ENCODE results near the gene ADGRB3.

ADGRB3 gene

DNA sequence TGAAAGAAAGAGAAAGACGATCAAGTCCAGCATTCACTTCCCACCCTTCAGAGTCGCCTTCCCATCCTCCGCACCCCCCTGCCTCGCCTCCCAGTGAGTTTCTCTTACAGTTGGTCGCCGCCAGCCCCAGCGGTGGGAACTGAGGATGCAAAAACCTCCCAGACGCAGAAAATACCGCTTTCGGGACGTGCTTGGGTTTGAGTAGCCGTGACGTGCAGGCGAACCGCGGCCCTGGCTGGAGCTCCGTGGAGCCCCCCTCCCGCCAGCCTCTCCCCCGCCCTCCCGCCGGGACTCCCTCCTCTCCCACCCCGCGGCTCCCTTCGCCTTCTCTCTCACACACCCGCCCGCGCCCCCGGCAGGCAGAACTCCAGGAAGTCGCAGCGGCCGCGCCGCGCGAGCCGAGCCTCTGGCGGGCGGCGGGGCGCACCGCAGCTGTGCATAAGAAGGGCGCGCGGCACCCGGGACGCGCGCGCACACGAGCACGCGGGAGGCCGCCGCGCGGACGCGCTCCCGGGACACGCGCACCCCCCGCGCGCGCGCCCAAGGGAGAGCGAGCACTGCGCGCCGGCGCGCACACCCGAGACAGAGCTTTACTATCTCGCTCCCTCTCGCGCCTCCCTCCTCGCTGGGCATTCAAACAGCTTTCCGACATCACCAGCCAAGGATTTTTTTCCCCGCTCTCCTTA is at the start of gene ADGRB3:
Gene ADGRB3 (plus strand): TSS at position 557 of the 686 bp plus-strand sequence. CDS start 3,394 bp downstream, outside the sequence.
- DNase-seq: peak; percentile 44

DNA sequence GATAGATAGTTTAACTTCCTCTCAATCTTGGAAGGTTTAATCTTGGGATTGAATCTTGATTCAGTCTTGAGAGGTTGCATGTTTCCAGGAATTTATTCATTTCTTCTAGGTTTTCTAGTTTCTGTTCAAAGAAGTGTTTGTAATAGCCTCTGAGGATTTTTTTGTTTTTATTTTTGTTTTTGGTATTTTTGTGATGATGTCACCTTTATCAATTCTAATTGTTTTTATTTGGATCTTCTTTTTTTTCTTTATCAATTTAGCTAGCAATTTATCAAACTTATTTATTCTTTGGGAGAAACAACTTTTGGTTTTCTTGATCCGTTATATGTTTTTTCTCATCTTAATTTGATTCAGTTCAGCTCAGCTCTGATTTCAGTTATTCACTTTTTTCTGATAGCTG is 41.5 kb upstream of the ADGRB3 start:
- DNase-seq: no peak

DNA sequence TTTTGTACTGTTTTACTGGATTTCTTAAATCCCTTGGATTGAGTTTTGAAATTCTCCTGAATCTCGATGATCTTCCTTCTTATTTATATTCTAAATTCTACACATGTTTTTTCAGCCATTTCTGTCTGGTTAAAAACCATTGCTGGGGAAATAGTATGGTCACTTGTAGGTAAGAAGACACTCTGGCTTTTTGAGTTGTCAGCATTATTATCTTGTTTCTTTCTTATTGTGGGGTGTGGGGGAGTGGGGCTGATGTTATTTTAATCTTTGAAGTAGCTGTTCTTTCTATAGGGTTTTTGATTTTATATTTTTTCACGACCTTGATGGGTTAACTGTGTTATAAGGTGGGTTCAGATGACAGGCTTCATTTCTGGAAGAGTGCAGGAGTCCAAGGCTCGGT is 37.4 kb upstream of the ADGRB3 start:
- DNase-seq: no peak

DNA sequence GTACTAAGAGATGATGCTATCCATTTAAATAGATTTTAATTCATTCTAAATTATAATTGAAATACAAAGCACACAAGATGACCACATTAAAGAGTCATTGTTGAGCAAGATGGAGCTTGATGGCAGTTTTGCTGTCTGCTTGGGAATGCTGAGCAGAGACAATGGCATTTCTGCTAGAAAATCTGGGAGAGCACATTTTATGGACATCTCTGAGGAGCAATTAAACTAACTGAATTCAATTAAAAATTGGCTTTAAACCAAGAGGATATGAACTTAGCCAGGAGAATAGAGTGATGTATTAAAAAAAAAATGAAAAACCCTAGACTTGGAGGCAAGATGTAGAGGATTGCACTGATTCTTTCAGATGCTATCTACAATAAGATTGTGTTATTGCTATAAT is 19.1 kb upstream of the ADGRB3 start:
- no peak for DNase-seq

DNA sequence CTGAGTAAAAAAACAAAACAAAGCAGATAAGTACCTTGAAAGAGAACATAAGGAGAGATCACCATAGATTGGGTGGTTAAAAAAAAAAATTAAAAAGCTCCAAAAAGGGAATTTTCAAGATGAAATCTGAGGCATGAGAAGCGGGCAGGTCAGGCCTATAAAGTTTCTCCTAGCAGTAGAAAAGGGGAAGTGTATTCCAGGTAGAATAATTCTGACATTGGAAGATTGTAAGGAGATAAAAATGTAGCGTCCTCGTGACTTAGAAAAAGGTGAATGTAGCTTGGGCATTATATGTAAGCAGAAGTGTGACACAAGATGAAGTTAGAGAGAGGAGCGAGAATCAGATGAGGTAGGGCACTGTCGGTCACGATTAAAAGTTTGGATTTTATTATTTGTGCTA is 9.1 kb upstream of the ADGRB3 start:
- DNase-seq: no peak

DNA sequence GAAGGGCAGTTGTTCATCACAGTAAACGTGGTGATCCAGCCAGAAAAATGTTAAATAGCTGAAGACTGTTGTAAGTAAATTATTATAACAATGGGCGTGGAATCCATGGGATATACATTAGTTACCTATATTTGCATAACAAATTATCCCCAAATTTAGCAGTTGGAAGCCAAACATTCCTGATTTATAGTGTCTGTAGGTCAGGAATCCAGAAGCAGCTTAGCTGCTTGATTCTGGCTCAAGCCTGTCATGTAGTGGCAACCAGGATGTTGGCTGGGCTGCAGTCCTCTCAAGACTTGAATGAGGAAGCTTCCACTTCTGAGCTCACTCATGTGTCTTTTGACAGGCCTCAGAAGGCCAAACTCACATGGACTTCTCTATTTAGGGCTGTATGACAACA is 6.9 kb upstream of the ADGRB3 start:
- no peak for DNase-seq

DNA sequence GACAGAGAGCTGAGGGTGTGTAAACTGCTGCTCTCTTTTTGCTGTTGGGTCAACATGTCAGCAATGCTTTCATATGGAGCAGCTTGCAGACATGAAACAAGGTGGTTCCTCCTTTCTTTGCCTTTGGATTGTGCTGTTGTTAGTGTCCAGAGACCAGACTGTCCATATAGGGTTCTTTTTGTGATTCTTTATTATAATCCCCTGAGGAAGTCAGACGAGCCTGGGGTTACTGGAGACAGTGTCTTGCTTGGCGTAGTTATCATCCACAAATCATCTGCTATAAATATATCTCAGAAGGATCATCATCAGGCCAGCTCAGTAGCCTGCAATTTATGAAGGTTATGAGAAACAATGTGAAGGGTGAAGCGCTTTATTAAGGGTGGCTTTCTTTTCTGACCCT is 2.3 kb upstream of the ADGRB3 start:
- no peak for DNase-seq

DNA sequence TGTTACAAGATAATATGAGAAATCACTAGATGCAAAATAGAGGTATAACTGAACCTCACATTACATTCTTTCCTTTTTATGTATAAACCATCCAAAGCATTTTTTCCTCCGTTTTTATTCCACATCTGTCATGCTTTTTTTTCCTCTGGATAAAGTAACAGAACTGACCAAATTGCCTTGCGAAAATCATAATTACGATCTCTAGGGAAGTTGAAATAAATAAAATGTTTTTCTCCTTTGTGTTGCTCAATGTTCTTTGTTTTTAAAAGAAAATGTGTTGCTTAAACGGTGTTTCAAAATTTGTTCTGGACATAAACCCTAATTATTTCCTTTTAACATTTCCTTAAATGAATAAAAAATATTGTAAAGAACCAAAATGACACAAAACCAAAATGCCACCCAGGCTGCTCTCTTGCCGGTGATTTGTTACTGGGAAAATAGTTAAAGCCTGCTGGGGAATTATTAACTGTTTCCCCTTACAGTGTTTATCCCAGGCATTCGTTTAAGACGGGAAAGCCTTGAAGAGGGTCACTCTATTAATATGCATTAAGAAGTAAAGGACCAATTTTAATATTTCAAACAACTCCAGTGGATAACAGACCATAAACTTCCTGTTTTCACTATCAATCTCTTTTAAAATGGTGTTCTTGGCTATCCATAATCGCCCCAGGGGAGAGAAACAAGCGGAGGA is 1.7 kb upstream of the ADGRB3 start:
- no peak for DNase-seq

DNA sequence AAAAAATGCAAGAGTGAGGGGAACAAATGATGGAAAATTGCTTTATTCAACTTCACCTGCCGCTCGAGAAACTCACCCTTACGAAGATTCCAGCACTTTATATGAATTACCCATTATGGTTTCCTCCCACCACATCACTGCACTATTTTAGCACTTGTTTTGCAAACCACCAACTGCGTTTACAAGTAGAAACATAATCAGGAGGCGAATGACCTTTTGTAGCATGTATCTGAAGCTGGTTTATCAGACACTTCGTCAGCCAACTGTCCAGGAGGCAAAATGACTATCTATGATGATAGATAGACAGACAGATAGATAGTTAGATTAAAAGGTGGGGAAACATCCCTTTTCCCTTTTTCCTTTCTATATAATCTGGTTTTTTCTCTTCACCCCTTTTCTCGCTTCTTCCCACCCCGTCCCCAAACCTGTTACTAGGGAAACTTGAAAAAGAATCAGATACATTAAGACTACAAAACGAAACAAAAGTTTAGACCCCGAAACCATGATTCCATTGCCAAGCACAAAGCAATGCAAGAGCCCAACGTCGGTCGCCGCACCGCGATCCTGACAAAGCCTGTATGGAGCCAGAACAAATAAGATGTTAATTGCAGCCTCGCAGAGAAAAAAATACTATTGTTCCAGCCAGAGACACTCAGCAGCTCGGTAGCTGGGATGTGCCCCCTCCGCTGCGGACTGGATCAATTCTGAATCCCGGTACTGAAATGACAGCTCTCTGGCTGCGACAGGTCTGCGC is 933 bp upstream of the ADGRB3 start:
- no peak for DNase-seq

DNA sequence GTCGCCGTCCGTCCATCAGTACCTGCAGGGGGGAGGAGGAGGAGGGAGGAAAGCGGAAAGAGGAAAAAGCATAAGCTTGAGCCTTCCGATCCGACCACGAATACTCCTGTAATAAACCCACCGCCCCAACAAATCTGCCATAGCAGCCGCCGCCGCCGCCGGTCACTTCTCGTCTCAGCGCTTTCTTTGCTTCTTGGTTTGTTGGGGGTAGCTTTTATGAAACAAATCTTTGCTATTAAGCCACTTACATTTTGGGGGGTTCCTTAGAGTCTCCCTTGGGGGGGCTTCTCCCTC is 277 bp downstream of the ADGRB3 start:
- no peak for DNase-seq

DNA sequence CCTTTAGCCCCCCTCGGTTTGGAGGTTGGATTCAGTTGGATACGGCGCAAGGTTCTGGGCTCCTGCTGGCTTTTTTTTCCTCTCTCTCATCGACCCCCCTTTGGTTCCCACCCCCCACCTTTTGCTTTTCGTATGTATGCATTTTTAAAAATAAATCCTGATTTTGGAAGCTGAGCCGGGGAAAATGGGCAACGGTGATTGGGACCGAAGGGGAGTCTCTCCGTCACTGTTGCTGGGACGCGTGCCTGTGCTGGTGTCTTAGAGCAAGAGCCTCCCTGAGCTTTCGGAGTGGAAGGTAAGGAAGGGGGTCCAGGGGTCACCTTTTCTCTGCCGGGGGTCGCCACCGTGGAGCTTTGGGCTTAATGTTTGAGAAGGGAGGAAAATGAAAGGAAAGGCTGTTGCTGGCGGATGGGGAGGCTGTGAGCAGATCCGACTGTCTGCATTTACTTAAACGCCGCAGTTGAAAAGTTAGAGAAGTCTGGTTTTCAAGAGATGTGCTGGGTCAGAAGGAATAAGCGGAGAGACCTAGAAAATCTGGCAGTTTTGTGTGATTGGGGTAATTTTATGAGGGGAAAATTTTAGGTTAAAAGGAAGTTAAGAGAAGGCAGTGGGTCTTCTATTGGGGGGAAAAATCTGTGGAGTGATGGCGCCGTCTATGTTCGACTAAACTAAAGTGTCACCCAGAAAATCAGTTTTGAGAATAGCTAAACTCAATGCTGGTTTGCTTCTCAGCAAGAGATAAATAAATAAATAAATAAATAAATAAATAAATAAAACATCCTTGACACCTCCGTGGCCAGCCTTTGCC is 828 bp downstream of the ADGRB3 start:
- DNase-seq: peak; percentile 6

DNA sequence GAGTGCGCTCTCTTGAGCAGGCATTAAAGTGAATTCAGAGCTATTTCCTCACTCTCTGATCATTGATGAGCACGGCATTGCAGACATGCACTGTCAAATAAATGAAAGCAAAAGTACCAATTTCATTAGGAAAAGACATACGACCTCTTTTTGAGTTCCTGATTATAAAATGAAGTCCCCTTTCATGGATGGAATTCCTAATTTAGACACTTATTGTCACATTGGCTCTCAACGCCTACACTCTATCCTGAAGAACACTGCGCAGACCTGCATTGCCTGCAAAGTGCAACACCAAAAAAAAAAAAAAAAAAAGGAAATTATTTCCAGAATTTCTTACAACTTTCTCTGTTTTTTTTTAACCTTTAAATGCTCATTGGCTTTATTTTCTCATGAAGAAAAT is 1.6 kb downstream of the ADGRB3 start:
- no peak for DNase-seq

DNA sequence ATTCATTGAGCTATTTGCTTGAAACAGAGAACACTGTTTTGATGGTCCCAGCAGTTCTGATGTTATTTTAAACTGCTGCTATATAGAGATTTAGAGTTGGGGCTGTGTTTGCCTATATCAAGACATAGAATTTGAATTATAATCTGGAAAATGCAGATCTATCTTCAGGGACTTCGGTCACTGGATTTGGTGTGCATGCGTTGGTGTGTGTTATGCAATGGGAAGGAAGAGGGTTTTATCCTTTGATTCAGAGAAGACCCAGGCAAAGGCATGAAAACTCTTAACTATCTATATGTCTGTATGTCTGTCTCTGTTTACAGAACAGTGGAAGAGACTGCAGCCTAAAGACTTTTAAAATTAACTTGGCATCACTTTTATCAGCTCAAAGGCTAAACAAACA is 2.0 kb downstream of the ADGRB3 start:
- no peak for DNase-seq

DNA sequence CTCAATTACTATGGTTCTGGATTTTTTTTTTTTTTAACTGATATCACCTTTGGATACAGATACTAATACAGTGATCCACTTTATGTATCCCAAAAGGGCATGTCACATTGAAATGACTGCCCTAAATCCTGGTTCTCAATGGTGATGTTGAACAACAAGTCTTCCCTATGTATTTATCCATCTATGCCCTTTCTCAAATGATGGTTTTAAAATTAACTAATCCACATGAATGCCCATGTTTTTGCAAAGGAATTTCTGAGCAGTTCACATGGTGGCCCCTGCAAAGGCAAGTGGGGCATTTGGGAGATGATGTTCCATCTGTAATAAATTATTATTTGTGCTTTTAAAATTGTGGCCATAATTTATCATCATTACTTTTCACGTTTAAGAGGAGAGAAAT is 2.7 kb downstream of the ADGRB3 start:
- DNase-seq: no peak

DNA sequence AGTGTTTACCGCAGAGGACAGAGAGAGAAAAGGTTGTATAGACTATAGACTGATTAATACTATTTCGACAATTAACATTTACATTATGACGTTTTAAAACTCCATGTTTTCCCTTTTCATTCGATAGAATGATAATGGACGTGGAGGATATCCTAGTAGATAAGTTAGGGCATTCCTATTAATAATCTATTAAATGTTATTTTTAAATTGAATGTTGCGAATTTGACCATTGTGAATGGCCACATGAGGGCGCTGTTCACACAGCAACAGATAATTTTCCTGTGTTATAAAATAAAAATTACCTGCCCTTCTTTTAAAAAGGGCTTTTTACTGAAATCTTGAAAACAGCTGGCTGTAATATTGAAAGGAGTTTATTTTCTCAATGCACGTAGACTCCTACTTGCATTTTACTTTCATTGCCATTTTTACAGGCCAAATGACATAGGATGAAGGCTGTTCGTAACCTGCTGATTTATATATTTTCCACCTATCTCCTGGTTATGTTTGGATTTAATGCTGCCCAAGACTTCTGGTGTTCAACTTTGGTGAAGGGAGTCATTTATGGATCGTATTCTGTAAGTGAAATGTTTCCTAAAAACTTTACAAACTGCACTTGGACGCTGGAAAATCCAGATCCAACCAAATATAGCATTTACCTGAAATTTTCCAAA is 3.3 kb downstream of the ADGRB3 start:
- peak; percentile 46 for DNase-seq

DNA sequence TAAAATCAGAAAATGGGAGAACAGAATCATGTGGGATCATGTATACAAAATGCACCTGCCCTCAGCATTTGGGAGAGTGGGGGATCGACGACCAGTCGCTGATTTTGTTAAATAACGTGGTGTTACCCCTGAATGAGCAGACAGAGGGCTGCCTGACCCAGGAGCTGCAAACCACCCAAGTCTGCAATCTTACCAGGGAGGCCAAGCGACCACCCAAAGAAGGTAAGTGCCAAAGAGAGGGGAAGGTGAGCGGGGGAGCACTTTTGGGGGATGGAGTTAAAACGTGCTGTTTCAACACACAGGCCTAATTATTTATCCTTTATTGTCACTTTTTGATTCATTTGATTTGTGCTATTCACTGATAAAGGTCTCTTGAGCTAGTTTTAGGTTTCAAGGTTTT is 4.1 kb downstream of the ADGRB3 start:
- no peak for DNase-seq

DNA sequence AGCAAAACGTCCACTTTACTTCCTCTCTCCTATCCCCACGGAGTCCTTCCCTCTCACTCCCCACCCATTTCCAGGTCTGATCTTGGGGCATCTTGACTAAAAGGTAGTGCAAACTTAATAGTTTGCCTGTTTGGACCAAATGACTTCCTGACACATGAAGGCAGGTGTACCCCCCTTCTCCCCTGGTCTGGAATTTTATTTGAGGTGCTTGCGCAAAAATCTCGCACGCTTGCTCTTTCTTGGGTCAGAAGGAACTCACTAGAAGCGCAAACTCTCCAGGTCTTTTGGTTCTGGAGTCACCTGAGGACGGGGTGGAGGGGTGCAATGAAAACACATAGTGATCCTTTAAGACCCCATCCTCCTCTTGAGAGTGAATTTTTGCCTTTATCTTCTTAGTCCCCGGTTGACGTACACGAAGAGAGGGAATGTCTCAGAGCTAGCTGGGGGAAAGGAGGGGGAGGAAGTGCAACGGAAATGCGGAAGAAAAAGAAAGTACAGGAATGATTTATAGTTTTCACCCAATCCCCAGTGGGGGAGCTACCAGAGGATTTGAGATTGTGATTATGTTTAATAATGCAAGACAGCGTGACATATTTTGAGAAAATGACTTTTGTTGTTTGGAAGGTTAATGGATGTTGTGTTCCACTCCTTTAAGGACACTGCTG is 4.9 kb downstream of the ADGRB3 start:
- DNase-seq: no peak

DNA sequence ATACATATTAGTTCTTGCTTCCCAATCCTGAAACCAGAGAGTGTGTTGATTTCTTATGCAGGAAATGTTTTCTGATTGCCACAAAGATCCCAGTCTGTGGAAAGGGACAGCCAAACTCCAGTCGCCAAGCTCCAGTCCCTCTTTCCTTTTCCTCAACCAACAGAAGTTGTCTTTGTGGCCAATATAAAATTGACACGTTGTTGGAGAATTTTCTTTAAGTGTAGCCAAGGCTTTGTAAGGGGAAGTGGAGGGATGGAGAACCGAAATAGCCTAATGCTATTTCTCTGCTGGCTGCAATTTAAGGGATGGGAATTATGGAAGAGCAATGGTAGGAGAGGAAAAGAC is 5.4 kb downstream of the ADGRB3 start:
- no peak for DNase-seq

DNA sequence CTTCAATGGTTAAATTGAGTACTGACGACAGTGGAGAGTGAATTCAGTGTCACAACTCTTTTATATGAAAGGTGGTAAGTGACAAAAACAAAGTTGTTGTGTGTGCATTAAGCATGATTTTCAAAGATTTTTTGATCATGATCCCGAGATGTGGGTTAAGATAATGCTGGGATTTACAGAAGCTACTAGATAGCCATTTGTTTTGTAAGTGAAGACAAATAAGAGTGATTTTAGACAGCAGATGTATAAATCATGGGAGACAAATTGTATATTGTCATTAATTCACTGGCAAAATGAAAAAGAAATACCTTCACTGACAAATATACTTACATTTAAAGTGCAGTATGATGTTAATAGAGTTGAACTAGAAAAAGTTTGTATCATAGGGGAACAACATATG is 6.1 kb downstream of the ADGRB3 start:
- no peak for DNase-seq

DNA sequence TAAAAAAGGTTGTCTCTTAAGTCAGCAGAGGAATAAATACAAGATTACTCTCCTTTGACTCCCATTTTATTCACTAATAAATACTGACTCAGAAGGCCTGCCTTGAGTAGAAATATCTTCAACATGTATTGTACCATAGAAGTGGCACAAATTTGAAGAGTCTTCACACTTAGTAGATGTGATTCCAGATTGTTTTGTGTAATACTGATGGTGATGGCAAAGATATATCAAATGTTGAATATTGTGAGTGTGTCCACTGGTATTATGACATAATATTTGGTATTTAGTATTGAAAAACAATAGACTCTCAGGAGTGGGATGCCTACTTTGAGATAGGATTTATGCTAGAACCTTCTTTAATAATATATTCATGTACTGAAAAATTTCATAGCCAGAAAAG is 7.0 kb downstream of the ADGRB3 start:
- no peak for DNase-seq

DNA sequence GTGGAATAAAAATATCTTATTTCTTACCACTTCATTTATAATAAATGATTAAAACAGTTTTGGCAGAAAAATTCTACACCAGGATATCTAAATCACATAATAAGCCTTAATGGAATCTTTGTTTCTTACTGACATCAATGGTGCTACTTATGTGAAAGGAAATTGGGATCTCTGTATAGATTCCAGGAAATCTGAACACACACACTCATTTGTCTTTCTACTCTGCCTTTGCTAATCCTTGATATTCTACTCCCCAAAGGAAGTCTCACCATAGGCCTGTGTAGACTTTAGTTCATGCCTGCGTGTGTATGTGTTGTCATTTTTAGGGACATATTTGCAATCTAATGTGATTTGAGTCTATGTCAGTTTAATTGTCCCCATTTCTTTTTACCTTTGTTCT is 7.9 kb downstream of the ADGRB3 start:
- no peak for DNase-seq

DNA sequence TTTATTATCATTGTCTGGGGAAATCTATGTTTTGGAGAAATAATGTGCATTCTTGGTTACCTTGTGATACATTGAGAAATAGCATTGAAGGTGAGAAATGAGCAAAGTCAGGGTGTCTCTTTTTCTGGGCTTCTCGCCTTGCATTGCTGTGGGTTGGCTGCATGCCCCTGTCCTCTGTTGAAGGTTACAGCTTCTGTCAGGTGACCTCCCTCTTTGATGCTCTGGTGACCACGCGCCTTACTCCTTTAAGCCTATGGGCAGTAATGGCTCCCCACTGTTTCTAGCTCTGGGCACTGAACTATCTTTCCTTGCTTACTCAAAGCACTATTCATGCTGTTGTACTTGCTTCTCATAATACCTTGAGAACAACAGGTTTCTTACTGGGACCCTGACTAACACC is 14.6 kb downstream of the ADGRB3 start:
- DNase-seq: no peak

DNA sequence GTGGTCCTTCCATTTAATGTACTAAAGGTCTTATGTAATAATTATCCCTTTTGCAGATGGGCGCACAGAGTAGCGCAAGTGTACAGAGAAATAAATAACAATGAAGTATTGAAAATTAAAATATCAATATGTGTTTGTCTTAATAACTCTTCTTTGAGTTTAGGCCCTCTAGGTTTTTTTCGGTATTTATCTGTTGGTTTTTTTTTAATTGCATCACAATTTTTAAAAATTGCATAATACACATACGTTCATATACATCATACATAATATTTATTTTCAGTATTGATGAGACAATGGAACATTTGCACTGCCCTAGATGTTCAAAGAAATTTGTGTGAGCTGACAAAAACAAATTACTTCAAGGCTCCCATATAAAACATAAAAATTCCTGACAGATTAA is 15.1 kb downstream of the ADGRB3 start:
- no peak for DNase-seq
